ENCODE data around the gene DCST1.
A peak's percentile ranks its signal among the peaks of the same experiment; 100 is the strongest.

The DCST1 gene

DNA sequence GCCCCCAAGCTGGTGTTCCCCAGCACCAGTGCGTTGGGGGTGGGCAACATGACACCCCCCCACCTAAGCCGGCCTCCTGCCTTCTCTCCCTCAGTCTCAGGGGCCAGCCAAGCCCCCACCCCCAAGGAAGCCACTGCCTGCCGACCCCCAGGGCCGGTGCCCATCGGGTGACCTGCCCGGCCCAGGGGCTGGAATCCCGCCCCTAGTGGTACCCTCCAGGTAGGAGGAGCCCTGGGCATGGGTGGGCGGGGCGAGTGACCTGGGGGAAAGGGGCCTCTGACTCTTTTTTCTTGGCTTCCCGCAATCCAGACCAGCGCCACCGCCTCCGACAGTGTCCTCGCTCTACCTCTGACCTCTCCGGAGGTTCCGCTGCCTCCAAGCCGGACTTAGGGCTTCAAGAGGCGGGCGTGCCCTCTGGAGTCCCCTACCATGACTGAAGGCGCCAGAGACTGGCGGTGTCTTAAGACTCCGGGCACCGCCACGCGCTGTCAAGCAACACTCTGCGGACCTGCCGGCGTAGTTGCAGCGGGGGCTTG, 28.6 kb downstream of the DCST1 start:
- no peak overlapping the region for H3K4me3 ChIP-seq (ENCODE audit: control insufficient read depth, low read depth, low read length)
- TF ChIP-seq, protein P1, sequence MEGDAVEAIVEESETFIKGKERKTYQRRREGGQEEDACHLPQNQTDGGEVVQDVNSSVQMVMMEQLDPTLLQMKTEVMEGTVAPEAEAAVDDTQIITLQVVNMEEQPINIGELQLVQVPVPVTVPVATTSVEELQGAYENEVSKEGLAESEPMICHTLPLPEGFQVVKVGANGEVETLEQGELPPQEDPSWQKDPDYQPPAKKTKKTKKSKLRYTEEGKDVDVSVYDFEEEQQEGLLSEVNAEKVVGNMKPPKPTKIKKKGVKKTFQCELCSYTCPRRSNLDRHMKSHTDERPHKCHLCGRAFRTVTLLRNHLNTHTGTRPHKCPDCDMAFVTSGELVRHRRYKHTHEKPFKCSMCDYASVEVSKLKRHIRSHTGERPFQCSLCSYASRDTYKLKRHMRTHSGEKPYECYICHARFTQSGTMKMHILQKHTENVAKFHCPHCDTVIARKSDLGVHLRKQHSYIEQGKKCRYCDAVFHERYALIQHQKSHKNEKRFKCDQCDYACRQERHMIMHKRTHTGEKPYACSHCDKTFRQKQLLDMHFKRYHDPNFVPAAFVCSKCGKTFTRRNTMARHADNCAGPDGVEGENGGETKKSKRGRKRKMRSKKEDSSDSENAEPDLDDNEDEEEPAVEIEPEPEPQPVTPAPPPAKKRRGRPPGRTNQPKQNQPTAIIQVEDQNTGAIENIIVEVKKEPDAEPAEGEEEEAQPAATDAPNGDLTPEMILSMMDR (IDR thresholded peaks at IDR 0.05; ENCODE audit: control insufficient read depth, insufficient read depth, low read depth, low read length, missing control alignments) = no peak
- DNase-seq (ENCODE audit: low read depth) = no peak

DNA sequence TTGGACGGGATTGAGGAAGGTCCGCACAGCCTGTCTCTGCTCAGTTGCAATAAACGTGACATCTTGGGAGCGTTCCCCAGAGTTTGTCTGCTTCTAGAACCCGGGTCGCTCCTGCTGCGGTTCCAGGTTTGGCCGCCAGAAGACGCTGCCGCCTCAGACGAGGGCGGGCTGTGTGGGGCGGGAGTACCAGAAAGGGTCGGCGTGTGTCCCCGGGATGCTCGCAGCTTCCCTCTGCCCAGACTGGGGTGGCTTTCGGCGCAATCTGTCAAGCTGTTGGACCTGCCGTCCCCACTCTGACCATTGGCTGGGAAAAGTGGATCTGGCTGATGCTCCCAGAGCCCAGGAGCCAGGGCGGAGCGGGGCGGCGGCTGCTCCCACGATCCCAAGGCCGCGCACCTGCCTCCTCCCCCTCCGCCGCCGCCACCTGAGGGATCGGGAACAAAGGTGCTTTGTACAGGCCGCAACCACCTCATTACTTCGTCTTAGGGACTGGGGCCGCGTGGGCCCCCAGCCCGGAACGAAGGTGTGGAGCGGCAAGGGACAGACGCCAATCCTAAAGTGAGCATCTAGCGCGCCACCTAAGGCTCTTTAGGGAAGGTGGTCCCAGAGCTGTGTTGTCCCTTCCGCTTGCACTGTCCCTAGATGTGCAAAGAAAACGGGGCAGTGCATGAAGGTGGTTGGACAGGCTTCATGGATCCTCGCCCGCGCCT, 29.2 kb downstream of the DCST1 start:
- H3K4me3 ChIP-seq (ENCODE audit: control insufficient read depth, low read depth, low read length) = peak overlapping the region; percentile 81
- TF ChIP-seq, protein P1 (IDR thresholded peaks at IDR 0.05; ENCODE audit: control insufficient read depth, insufficient read depth, low read depth, low read length, missing control alignments) = peak; percentile 73
- DNase-seq (ENCODE audit: low read depth) = no peak

DNA sequence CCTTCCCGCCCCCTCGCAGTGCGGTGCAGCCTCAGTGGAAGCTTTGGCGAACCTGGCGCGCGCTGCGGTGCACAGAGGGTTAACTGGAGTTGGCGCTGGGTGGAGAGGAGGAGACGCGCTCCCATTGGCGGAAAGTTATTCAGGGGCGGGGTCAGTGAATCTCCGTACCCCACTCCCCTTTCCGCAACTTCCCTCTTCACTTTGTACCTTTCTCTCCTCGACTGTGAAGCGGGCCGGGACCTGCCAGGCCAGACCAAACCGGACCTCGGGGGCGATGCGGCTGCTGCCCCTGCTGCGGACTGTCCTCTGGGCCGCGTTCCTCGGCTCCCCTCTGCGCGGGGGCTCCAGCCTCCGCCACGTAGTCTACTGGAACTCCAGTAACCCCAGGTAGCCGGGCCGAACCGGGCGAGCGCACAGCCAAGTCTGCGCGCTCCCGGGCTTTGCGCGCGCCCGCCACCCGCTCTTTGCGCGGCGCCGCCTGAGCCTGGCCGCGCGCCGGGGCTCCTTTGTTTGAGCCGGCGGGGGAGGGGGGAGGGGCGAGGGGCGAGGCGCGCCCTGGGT, 30.0 kb downstream of the DCST1 start, which contains the start of gene EFNA4:
TSS of gene EFNA4 (plus strand) at position 191 of the 561 bp plus-strand sequence. CDS start at position 275, 84 bp downstream.
- TF ChIP-seq, protein P1 (IDR thresholded peaks at IDR 0.05; ENCODE audit: control insufficient read depth, insufficient read depth, low read depth, low read length, missing control alignments) = no peak
- DNase-seq (ENCODE audit: low read depth) = no peak

DNA sequence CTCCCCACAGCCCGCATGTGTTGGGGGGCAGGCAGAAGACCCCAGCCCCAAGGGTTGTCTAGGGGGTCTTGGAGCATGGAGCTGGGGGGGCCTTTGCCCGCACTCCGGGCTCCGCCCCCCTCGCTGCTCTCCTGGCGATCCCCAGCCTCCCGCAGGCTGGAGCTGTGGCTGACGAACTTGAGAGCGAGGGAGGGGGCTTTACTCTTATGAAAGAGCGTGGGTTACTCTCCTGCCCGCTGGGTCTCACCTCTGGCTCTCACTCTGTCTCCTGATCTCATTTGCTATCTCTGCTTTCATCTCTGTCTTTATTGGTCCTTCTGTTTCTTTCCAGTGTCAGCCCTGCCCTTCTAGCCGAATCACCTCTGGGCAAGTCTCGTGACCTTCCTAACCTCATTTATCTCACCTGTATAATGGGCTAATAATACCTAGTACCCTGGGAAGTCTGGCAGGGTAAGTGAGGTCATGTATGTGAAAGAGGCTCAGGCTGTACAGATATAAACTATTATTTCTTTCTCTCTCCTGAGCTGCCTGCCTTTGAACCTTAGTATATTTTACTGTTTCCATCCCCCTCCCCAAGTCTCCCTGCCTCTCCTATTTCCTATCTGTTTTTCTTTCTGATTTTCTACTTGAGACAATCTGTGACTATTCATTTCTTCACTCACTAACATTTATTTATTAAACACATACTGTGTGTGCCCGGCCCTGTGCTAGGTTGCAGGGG, 30.6 kb downstream of the DCST1 start:
- TF ChIP-seq, protein P1 (IDR thresholded peaks at IDR 0.05; ENCODE audit: control insufficient read depth, insufficient read depth, low read depth, low read length, missing control alignments) = no peak
- H3K4me3 ChIP-seq (ENCODE audit: control insufficient read depth, low read depth, low read length) = peak overlapping the region; percentile 81
- DNase-seq (ENCODE audit: low read depth) = no peak

More for the DNA sequence above, 30.0 kb downstream of the DCST1 start, which contains the start of gene EFNA4:
- peak within 1 kb of the TSS; percentile 81 for H3K4me3 ChIP-seq (ENCODE audit: control insufficient read depth, low read depth, low read length)

DNA sequence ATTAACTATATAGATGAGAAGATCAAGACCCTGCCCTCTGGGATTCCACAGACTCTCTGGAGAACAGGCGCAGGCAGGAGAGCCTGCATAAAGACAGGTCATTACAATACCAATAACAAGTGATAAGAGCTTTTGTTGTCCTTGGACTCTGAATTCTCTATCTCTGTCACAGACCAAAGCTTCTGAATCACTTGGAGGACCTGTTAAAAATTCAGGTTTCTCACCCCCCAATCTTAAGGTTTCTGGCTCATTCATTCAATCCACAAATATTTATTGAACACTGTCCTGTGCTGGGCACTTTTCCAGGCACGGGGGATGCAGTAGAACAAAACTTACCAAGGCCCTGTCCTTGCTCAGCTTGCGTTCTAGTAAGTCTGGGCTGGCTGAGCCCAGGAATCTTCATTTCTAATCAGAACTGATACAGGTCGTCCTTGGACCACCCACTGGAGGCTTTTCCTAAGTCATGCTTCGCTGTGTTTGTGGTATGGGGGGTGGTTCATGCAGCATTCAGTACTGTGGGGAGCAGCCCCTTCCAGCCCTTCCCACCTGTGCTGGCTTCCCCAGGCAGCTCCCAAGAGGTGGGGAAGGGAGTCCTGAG, 31.3 kb downstream of the DCST1 start:
- TF ChIP-seq, protein P1 (IDR thresholded peaks at IDR 0.05; ENCODE audit: control insufficient read depth, insufficient read depth, low read depth, low read length, missing control alignments) = no peak
- no peak overlapping the region for H3K4me3 ChIP-seq (ENCODE audit: control insufficient read depth, low read depth, low read length)
- no peak for DNase-seq (ENCODE audit: low read depth)

DNA sequence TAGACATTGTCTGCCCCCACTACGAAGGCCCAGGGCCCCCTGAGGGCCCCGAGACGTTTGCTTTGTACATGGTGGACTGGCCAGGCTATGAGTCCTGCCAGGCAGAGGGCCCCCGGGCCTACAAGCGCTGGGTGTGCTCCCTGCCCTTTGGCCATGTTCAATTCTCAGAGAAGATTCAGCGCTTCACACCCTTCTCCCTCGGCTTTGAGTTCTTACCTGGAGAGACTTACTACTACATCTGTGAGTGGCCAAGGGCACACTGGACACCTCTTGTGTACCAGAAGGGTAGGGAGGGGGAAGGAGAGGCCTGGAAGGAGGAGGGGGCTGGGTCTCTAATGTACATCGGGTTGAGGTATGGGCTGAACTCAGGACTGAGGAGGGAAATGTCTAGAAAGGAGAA, 33.2 kb downstream of the DCST1 start:
- TF ChIP-seq, protein P1 (IDR thresholded peaks at IDR 0.05; ENCODE audit: control insufficient read depth, insufficient read depth, low read depth, low read length, missing control alignments) = no peak
- DNase-seq (ENCODE audit: low read depth) = no peak
- no peak overlapping the region for H3K4me3 ChIP-seq (ENCODE audit: control insufficient read depth, low read depth, low read length)

Measured in AG09309 (cell line).